OCI-LY7 (cell line): ENCODE results near the gene PCDHB3. TPM values are rescaled to one million over a fixed set of nuclear protein-coding genes. Genes with fewer than 3 reads are reported as not detected.
"Not testable (repeated sequence)": the region's sequence is repeated elsewhere in the genome, so short reads cannot be mapped to it uniquely, and the experiment has no call there.

Source experiments
- BruUV-seq: library from RNA; stranded (reverse); fragments of 400-500 nt; replicated peaks from 2 replicates; lab custom pipeline; 2021; lab: Mats Ljungman, UMichigan
- CTCF ChIA-PET: fragments of 300-600 bp; sonication (Branson Sonifier 250); formaldehyde crosslinking; loops from one replicate; lab custom pipeline; 2022; ENCODE audit warnings: antibody characterized with exemption; ENCODE audit not compliant: unreplicated experiment; lab: Charles Lee
- POLR2A ChIA-PET: fragments of 300-600 bp; sonication (Branson Sonifier 250); formaldehyde crosslinking; loops from one replicate; lab custom pipeline; 2022; ENCODE audit warnings: antibody characterized with exemption; lab: Charles Lee
- DNase-seq: peaks from one replicate; pipeline ENCODE4 v3.0.0-alpha.2; 2015; ENCODE audit warnings: low spot score
- H2AFZ ChIP-seq: fragments of 200-600 bp; sonication (generic), shearing (Covaris generic); 2 replicates; pipeline ENCODE4 v1.6.1; 2014; ENCODE audit warnings: mild to moderate bottlenecking, antibody characterized with exemption, low read length, moderate library complexity
- H3K27ac ChIP-seq: fragments of 200-600 bp; sonication (generic); 2 replicates; pipeline ENCODE4 v1.5.1; 2014; ENCODE audit warnings: mixed run types, low read depth, mild to moderate bottlenecking, moderate library complexity, low read length, inconsistent platforms; ENCODE audit not compliant: poor library complexity, severe bottlenecking
- H3K36me3 ChIP-seq: fragments of 200-600 bp; sonication (generic); 2 replicates; pipeline ENCODE4 v1.6.1; 2014; ENCODE audit warnings: mild to moderate bottlenecking, antibody characterized with exemption, low read length, moderate library complexity, mixed read lengths; ENCODE audit not compliant: insufficient read depth
- H3K4me1 ChIP-seq: fragments of 200-600 bp; sonication (generic); 2 replicates; pipeline ENCODE4 v1.5.1; 2014; ENCODE audit warnings: mild to moderate bottlenecking, low read length; ENCODE audit not compliant: insufficient read depth, poor library complexity, severe bottlenecking
- H3K4me2 ChIP-seq: fragments of 200-600 bp; sonication (generic); 2 replicates; pipeline ENCODE4 v1.6.1; 2014; ENCODE audit warnings: mild to moderate bottlenecking, low read length
- H3K4me3 ChIP-seq: fragments of 200-600 bp; sonication (generic); 2 replicates; pipeline ENCODE4 v1.5.1; 2014; ENCODE audit warnings: mild to moderate bottlenecking, low read depth, low read length; ENCODE audit not compliant: poor library complexity, severe bottlenecking
- H3K79me2 ChIP-seq: fragments of 200-600 bp; sonication (generic); 2 replicates; pipeline ENCODE4 v1.6.1; 2016; ENCODE audit warnings: low read depth, mild to moderate bottlenecking, low read length, moderate library complexity, mixed read lengths; ENCODE audit not compliant: insufficient read depth
- H3K9me2 ChIP-seq: fragments of 200-600 bp; sonication (generic); 2 replicates; pipeline ENCODE4 v1.6.1; 2016; ENCODE audit warnings: mild to moderate bottlenecking, low read length, mixed read lengths; ENCODE audit not compliant: insufficient read depth
- H3K9me3 ChIP-seq: fragments of 200-600 bp; sonication (generic); 2 replicates; pipeline ENCODE4 v1.6.1; 2014; ENCODE audit warnings: mild to moderate bottlenecking, mixed run types, low read length, mixed read lengths
- H4K20me1 ChIP-seq: fragments of 200-600 bp; sonication (generic); 2 replicates; pipeline ENCODE4 v1.6.1; 2014; ENCODE audit warnings: mild to moderate bottlenecking, antibody characterized with exemption, low read length, moderate library complexity, mixed read lengths; ENCODE audit not compliant: insufficient read depth
- intact Hi-C: fragments of 100-400 bp; cut with micrococcal nuclease; formaldehyde crosslinking; loops from one replicate; pipeline ENCODE4 v1.10.0; 2022; ENCODE audit not compliant: unreplicated experiment
- total RNA-seq, 2 experiments: library from RNA; depleted of rRNA in 1 of 2; stranded (reverse); fragments of >200 nt in 1 of 2; shearing (Covaris generic) in 1 of 2; gene quantifications; 2 replicates each; pipeline ENCODE4 v1.2.3, GENCODE V29; 2014 to 2022

The PCDHB3 gene
- total RNA-seq, 2 experiments from 2014 or later, result not detected

GRCh38 chr5:141152096-141152495, 51.8 kb downstream of the PCDHB3 start:
- H3K4me2 ChIP-seq, H2AFZ ChIP-seq, CTCF ChIA-PET, intact Hi-C loops, DNase-seq, H3K36me3 ChIP-seq, H3K9me2 ChIP-seq, H3K79me2 ChIP-seq, H3K4me1 ChIP-seq, H4K20me1 ChIP-seq, H3K27ac ChIP-seq, BruUV-seq, H3K9me3 ChIP-seq, H3K4me3 ChIP-seq: not testable (repeated sequence)
- POLR2A ChIA-PET, result interaction anchor here (0.7 to 1.0 kb wide), 2 partner anchors 11 to 18 kb away, joined by 3 to 4 read pairs; no protein-coding TSS in a partner anchor

Other genes starting within 250 kb of the PCDHB3 start
- gene PCDHA10, start 244.6 kb upstream of the PCDHB3 start, total RNA-seq (2014; rRNA removed; shearing (Covaris generic)), result not detected in 2 replicates
- not detected in 2 replicates for gene PCDHA10, start 244.6 kb upstream of the PCDHB3 start, total RNA-seq (2022)
- not detected in 2 replicates for gene PCDHA11, start 231.5 kb upstream of the PCDHB3 start, total RNA-seq (2014; rRNA removed; shearing (Covaris generic))
- gene PCDHA11, start 231.5 kb upstream of the PCDHB3 start, total RNA-seq (2022), result not detected in 2 replicates
- gene PCDHA12, start 225.2 kb upstream of the PCDHB3 start, total RNA-seq (2014; rRNA removed; shearing (Covaris generic)), result not detected in 2 replicates
- gene PCDHA12, start 225.2 kb upstream of the PCDHB3 start, total RNA-seq (2022), result not detected in 2 replicates
- gene PCDHA13, start 218.3 kb upstream of the PCDHB3 start, total RNA-seq (2014; rRNA removed; shearing (Covaris generic)), result not detected in 2 replicates
- gene PCDHA13, start 218.3 kb upstream of the PCDHB3 start, total RNA-seq (2022), result not detected in 2 replicates
- gene PCDHAC1, start 174.2 kb upstream of the PCDHB3 start, total RNA-seq (2014; rRNA removed; shearing (Covaris generic)), result not detected in 2 replicates
- gene PCDHAC1, start 174.2 kb upstream of the PCDHB3 start, total RNA-seq (2022), result not detected in 2 replicates
- not detected in 2 replicates for gene PCDHAC2, start 134.0 kb upstream of the PCDHB3 start, total RNA-seq (2014; rRNA removed; shearing (Covaris generic))
- not detected in 2 replicates for gene PCDHAC2, start 134.0 kb upstream of the PCDHB3 start, total RNA-seq (2022)
- gene PCDHB1, start 49.1 kb upstream of the PCDHB3 start, total RNA-seq (2014; rRNA removed; shearing (Covaris generic)), result not detected in 2 replicates
- gene PCDHB1, start 49.1 kb upstream of the PCDHB3 start, total RNA-seq (2022), result not detected in 2 replicates
- gene PCDHB2, start 5.9 kb upstream of the PCDHB3 start, total RNA-seq (2014; rRNA removed; shearing (Covaris generic)), result not detected in 2 replicates
- not detected in 2 replicates for gene PCDHB2, start 5.9 kb upstream of the PCDHB3 start, total RNA-seq (2022)
- not detected in 2 replicates for gene PCDHB4, start 21.3 kb downstream of the PCDHB3 start, total RNA-seq (2014; rRNA removed; shearing (Covaris generic))
- not detected in 2 replicates for gene PCDHB4, start 21.3 kb downstream of the PCDHB3 start, total RNA-seq (2022)
- not detected in 2 replicates for gene PCDHB5, start 34.7 kb downstream of the PCDHB3 start, total RNA-seq (2014; rRNA removed; shearing (Covaris generic))
- not detected in 2 replicates for gene PCDHB5, start 34.7 kb downstream of the PCDHB3 start, total RNA-seq (2022)
- not detected in 2 replicates for gene PCDHB6, start 49.6 kb downstream of the PCDHB3 start, total RNA-seq (2014; rRNA removed; shearing (Covaris generic))
- not detected in 2 replicates for gene PCDHB6, start 49.6 kb downstream of the PCDHB3 start, total RNA-seq (2022)
- not detected in 2 replicates for gene PCDHB7, start 72.2 kb downstream of the PCDHB3 start, total RNA-seq (2014; rRNA removed; shearing (Covaris generic))
- gene PCDHB7, start 72.2 kb downstream of the PCDHB3 start, total RNA-seq (2022), result not detected in 2 replicates
- gene PCDHB8, start 77.3 kb downstream of the PCDHB3 start, total RNA-seq (2014; rRNA removed; shearing (Covaris generic)), result 0.08 TPM in 1 of 2 replicates, not detected in the other
- not detected in 2 replicates for gene PCDHB8, start 77.3 kb downstream of the PCDHB3 start, total RNA-seq (2022)
- not detected in 2 replicates for gene PCDHB16, start 81.9 kb downstream of the PCDHB3 start, total RNA-seq (2014; rRNA removed; shearing (Covaris generic))
- gene PCDHB16, start 81.9 kb downstream of the PCDHB3 start, total RNA-seq (2022), result not detected in 2 replicates
- 0.06 TPM in 1 of 2 replicates, not detected in the other for gene PCDHB9, start 86.7 kb downstream of the PCDHB3 start, total RNA-seq (2014; rRNA removed; shearing (Covaris generic))
- gene PCDHB9, start 86.7 kb downstream of the PCDHB3 start, total RNA-seq (2022), result 0.33 TPM in 1 of 2 replicates, not detected in the other
- 0.08 TPM in 1 of 2 replicates, not detected in the other for gene PCDHB10, start 91.9 kb downstream of the PCDHB3 start, total RNA-seq (2014; rRNA removed; shearing (Covaris generic))
- not detected in 2 replicates for gene PCDHB10, start 91.9 kb downstream of the PCDHB3 start, total RNA-seq (2022)
- not detected in 2 replicates for gene PCDHB11, start 99.2 kb downstream of the PCDHB3 start, total RNA-seq (2014; rRNA removed; shearing (Covaris generic))
- gene PCDHB11, start 99.2 kb downstream of the PCDHB3 start, total RNA-seq (2022), result not detected in 2 replicates
- gene PCDHB12, start 108.2 kb downstream of the PCDHB3 start, total RNA-seq (2014; rRNA removed; shearing (Covaris generic)), result not detected in 2 replicates
- not detected in 2 replicates for gene PCDHB12, start 108.2 kb downstream of the PCDHB3 start, total RNA-seq (2022)
- 0.22 TPM in 1 of 2 replicates, not detected in the other for gene PCDHB13, start 113.4 kb downstream of the PCDHB3 start, total RNA-seq (2014; rRNA removed; shearing (Covaris generic))
- gene PCDHB13, start 113.4 kb downstream of the PCDHB3 start, total RNA-seq (2022), result not detected in 2 replicates
- gene PCDHB14, start 122.9 kb downstream of the PCDHB3 start, total RNA-seq (2014; rRNA removed; shearing (Covaris generic)), result 0.22 TPM in 1 of 2 replicates, not detected in the other
- not detected in 2 replicates for gene PCDHB14, start 122.9 kb downstream of the PCDHB3 start, total RNA-seq (2022)
- not detected in 2 replicates for gene PCDHB15, start 144.9 kb downstream of the PCDHB3 start, total RNA-seq (2014; rRNA removed; shearing (Covaris generic))
- gene PCDHB15, start 144.9 kb downstream of the PCDHB3 start, total RNA-seq (2022), result not detected in 2 replicates
- gene SLC25A2, start 203.6 kb downstream of the PCDHB3 start, total RNA-seq (2014; rRNA removed; shearing (Covaris generic)), result 0.16 and 0.95 TPM in 2 replicates
- gene SLC25A2, start 203.6 kb downstream of the PCDHB3 start, total RNA-seq (2022), result 0.70 and 1.6 TPM in 2 replicates
- gene TAF7, start 220.3 kb downstream of the PCDHB3 start, total RNA-seq (2014; rRNA removed; shearing (Covaris generic)), result 115 and 126 TPM in 2 replicates
- 103 and 113 TPM in 2 replicates for gene TAF7, start 220.3 kb downstream of the PCDHB3 start, total RNA-seq (2022)
- gene PCDHGA1, start 230.0 kb downstream of the PCDHB3 start, total RNA-seq (2014; rRNA removed; shearing (Covaris generic)), result 1.3 and 1.8 TPM in 2 replicates
- 1.7 and 1.9 TPM in 2 replicates for gene PCDHGA1, start 230.0 kb downstream of the PCDHB3 start, total RNA-seq (2022)
- 0.19 and 0.51 TPM in 2 replicates for gene PCDHGA2, start 238.3 kb downstream of the PCDHB3 start, total RNA-seq (2014; rRNA removed; shearing (Covaris generic))
- gene PCDHGA2, start 238.3 kb downstream of the PCDHB3 start, total RNA-seq (2022), result 0.74 and 1.1 TPM in 2 replicates
- 0.21 and 0.25 TPM in 2 replicates for gene PCDHGA3, start 243.4 kb downstream of the PCDHB3 start, total RNA-seq (2014; rRNA removed; shearing (Covaris generic))
- gene PCDHGA3, start 243.4 kb downstream of the PCDHB3 start, total RNA-seq (2022), result 0.36 and 0.65 TPM in 2 replicates
- gene PCDHGB1, start 249.6 kb downstream of the PCDHB3 start, total RNA-seq (2014; rRNA removed; shearing (Covaris generic)), result 2.8 and 4.1 TPM in 2 replicates
- gene PCDHGB1, start 249.6 kb downstream of the PCDHB3 start, total RNA-seq (2022), result 2.8 and 3.0 TPM in 2 replicates